ENCODE measurements around the gene IMMT.
"Not testable (repeated sequence)": the region's sequence is repeated elsewhere in the genome, so short reads cannot be mapped to it uniquely, and the experiment has no call there.

IMMT gene

DNA sequence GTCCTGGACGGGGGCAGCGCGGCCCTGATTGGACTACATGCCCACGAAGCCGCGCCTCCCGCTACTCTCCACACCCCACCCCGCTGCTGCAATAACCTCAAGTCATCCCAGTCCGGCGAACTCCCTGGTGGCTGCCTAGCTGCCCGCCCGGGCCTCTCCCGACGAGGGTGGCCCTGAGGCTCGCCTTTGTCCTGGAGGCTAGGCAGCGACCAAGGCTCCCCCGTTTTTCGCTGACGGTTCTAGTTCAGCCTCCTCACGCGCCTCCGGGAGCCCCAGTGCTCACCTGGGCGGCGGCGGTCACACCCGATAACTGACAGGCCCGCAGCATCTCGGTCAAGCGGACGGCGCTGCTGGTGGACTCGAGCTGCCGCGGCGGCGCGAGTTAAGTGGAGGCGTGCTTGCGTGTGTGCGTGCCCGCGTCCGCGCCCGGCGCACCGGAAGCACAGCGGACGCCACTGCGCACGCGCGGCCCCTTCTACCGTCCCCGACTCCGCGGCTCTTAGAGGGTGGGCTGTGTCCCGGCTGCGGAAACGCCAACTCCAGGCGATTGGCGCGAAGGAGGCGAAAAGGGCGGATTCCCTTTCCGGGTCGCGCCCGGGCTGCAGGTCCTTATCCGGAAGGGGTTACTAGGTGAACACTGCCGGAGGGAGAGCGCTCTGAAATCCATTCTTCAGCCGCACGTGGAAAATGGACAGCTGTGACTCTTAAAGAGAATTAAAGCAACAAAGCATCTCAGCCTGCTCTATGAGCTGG lies at the start of gene IMMT:
TSS of gene IMMT (minus strand) at position 408 of the 753 bp plus-strand sequence. CDS start at position 328, 80 bp downstream.
- peak; percentile 99 for DNase-seq

DNA sequence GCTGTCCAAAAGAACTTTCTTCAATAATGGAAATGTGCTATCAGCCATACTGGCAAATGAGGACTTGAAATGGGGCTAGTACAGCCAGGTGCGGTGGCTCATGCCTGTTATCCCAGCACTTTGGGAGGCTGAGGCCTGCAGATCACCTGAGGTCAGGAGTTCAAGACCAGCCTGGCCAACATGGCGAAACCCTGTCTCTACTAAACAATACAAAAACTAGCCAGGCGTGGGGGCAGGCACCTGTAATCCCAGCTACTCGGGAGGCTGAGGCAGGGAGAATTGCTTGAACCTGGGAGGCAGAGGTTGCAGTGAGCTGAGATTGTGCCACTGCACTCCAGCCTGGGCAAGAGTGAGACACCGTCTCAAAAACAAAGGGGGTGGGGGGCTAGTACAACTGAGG lies 49.5 kb upstream of the IMMT start:
- DNase-seq = not testable (repeated sequence)

DNA sequence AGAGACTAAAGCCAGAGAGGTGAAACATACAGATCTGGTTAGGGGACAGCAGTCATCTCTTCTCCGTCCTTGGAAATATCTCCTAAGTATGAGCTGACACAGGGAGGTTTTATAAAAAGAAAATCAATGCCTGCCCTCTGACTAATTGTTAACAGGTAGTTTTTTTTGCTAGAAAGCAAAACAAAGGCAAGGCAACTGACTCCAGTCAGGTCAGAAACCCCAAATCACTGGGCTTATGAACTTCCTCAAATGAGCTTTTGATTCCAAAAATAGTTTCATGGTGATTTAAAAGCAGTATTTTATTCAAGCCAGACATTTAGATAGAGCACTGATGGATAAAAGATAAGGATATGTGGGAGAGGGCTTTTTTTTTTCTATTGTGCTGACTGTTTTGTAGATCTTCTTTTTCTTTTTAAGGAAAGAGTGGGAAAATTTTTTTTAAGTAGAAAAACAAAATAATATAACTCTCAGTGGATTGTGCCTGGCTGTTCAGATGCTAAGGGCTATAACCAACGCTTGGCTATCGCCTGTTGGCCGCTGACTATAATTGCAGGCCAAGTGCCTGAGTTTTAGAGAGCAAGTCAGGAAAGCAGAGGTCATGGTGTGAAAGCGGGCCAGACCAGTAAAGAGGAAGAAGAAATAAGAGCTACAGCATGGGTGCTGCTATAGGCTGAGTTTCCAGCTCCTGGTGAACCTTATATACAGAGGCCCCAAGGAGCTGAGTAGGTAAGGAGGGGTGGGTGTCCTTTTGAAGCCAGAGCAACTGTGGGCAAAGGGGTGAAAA lies 48.9 kb upstream of the IMMT start:
- DNase-seq = peak; percentile 32

DNA sequence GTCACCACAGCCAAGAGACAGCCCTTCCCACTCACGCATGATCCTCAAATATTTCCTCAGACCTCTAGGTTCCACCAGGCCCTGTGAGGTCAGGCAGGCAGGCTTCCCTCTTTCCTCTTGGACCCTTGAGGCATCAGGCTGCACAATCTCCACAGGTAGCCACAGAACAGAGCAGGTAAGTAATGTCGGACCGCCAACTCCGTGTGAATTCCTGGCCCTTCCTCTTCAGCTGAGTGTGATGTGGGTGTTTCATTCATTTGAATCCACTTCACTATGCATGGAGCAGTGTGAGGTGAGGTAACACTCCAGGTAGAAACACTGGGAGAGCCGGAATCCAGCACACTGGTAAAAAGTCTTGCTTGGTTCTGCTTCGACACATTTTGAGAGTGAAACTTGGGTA lies 48.0 kb upstream of the IMMT start:
- no peak for DNase-seq

DNA sequence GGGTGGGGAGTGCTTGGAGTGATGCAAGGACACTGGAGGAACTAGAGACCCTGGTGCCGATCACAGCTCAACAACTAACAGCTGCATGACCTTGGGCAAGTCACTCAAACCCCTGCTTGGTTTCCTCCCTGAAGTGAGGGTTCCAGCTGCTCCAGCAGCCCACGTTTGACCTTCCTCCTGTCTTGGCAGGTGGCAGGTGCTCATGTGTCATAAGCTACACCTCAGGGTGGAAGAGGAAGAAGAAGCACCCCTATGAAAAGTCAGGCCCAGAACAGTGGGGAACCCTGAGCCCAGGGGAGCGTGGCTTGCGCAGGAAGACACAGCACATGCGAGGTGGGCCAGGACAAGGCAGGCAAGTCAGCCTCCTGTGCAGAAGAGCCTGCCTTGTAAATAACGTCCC lies 46.3 kb upstream of the IMMT start:
- no peak for DNase-seq

DNA sequence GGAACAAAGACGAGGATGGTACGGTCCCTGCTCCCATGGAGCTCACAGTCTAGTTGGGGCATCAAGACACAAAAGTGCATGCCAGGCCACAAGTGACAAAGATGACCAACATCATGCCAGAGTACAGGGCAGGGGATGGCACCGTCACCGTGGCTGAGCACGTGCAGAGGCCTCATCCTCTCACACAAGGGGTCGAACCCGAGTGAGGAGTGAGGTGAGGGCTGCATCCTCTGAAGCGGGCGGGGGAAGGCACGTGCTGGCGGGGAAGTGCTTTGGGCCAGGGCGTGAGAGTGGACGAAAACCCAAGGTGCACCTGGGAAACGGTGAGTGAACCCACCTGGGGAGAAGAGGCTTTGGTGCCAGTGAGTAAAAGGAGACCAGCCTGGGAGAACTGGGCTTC lies 45.0 kb upstream of the IMMT start:
- DNase-seq = no peak

DNA sequence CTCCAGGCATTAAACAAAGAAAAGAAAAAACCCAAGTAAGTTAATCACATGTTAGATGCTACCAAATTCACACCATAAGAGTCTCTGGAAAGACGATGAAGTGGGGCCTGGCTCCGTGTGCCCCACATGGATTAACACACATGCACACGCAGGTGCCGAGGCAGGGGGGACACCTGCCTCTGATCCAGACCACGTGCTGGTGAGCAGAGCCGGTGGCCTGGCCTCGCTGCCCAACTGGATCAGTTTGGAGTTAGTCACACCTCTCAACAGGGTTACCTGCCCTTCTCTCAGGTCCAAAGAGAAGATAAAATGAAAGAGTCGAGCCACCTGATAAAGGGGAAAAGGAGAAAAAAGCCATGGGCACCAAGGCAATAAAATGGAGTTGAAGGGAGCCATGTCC lies 44.5 kb upstream of the IMMT start:
- no peak for DNase-seq

DNA sequence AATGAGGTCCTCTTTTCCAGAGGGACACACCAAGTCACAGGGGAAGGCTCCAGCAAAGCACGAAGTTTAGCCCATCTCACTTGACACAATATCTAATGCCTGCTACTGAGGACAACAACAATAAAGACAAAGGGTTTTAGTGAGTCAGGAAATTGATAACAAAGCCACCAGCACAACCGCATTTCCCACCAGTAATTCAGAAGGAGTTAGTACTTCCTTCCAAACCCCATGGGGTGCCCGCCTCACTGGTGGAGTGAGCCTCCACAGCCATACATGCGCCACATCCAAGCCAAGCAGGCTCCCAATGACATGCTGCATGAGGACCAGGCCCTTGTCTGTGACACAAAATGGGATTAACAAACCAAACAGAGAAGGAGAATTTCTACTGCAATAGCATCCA lies 44.1 kb upstream of the IMMT start:
- DNase-seq = no peak

DNA sequence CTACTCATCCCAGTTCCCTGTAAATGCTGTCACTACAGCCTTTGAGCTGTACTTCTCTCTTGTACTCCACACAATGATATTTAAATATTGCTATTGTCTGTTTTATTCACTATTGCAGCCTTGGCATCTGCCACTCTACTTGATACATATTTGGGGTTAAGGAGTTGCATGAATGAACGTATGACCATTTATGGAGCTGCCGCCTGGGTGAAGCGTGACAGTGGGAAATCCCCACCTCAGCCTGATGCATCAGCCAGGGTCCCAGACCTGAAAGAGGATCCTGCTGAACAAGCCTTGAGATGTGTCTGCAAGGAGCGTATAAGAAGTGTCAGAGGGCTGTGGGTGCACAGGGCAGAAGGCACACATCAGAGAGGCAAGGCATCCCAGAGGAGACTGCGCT lies 43.1 kb upstream of the IMMT start:
- peak; percentile 69 for DNase-seq

DNA sequence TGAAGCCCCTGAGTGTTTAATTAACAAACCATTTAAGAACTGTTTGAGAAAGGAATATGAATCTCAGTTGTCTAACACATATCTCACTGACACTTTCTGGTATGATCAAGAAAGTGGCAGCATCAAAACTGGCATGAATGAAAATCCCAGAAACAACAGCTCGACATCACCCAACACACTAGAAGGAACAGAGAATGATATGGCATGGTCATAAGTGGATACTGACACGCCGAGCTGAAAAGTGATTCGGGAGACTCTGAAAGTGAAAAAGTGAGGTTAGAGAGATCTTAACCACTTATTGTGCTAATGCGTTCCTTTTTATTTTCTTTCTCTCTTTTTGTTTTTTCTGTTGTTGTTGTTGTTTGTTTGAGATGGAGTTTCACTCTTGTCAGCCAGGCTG lies 41.9 kb upstream of the IMMT start:
- DNase-seq = no peak

DNA sequence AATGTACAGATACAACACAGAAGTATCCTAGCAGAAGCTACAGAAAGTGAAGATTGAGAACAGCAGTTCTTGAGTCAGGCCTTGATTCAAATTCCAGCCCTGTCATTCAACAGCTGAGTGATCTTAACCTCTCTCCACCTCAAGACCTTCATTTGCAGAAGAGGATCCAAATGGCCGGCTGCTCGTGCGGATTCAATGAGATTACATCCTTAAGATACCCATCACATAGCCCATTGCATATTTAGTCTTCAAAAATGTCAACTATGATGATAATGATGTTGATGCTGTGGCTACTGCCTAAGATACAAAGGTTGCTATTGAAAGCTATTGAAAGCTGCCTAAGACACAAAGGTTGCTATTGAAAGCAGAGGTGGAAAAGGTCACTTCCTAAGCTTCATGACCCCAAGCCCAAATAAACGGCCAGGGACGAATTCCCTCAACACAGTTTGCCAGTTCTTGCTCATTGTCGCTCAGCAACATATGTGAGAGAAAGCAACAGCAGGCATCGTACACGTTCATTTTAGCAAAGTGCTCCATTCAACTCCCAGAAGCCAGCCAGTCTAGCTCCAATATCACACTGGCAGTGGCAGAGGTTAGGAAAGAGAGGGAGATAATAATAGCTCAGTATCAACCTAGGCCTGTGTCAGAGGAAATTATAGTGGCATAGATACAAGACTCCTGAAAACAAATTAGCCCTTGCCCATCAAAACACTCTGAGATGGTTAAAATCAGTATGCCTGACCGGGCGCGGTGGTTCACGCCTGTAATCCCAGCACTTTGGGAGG lies 40.1 kb upstream of the IMMT start:
- no peak for DNase-seq

DNA sequence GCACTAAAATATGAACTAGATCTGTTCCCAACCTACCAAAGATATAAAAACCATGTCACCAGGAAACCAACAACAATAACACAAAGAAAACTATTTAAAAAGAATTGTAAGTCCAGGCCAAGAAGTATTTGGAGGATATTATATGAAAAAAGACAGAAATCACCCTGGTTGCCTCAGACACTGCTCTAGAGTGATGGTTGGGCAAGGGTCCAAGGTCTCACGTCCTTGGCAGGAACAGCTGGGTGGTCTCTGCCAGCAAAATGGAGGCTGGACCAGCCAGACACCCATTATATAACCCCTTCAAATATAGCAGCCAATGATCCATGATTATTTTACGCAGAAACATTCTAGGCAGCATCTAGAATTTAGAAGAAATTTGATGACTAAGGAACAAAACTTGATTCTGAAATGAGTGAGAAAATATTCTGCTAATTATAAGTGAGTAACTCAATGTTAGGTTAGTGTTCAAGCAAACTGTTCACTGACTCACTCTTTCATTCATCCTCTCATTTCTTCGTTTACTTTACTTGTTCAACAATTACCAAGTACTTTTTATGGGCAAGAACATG lies 39.4 kb upstream of the IMMT start:
- DNase-seq = no peak

DNA sequence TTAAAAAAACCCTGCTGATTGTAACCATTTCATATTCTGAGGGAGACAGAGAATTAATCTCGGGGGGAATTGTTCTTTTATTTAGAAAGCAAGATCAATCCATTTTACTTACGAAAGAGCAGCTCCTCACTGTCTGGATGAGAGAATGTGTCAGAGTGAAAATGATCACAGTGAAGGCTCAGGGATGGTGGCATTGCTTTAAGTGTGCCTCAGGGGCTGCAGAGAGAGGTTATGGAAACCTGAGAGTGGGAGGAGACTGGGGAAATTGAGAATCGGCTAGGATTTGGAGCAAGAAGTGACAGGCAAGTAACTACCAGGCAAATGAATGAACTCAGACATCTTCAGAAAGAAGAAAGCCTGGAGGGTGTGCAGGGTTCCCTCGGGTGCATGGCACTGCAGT lies 38.2 kb upstream of the IMMT start:
- DNase-seq = no peak

DNA sequence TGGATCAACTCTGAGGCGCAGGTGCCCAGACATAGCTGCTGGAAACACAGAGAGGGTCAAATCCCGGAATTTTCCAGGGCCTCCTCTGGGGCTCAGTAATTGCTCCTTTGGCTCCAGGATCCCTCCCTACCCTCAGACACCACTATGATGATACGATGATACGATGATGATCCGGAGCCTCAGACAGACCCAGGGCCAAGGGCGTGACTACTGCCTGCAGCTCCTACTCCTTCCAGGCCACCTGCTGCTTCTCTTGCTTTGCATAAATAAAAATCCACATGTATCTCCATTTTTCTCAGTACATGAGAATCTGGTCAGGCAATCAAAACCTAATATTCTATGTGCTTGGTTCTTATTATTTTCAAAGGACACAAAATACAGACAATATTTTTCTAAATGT lies 37.6 kb upstream of the IMMT start:
- DNase-seq = no peak

DNA sequence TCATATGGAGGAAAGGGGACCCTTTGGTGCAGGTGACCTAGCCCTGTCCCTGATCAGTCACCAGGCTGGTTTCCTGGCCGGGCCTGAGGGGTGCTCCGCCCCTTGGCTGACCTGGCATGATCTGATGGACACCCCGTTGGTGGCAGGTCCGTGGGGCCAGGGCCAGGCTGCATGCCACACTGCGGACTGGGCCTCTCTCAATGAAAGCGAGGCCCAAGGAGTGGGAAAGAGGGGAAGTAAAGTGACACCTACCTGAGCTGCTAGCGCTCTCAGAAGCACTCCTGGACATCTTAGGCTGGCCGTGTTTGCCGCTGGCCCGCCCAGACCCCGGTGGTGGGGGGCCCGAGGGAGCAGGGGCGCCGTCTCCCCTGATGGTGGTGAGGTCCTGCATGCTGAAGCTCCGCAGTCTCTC lies 37.1 kb upstream of the IMMT start:
- DNase-seq = no peak

DNA sequence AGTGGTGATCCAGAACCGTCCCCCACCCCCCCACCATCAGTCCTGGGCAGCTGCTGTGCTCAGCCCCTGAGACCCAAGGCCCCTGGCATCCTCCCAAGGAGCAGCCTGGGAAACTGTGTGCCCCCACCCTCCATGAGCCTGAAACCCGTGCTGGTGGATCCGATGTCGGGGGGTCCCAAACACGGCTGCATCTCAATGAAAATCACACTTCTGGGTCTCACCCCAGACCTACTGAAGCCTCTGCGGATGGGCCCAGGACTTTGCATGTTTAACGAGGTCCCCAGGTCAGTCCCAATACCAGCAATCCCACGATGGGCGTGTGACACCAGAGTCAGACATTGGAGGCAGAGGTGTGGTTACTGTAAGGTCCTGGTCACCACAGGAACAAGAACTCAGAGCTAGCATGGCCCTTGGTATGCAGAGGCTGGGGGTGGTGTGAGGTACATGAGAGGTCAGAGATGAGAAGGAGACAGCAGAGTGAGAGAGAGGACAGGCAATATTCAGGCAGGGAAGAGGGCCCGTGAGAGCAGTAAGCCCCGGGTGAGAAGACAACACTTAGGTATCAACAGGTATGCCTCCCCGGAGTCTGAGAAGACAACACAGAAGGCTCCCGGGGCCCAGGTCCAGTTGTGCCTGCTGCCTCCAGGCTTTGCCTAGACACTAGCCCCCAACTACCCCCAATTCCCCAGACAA lies 36.6 kb upstream of the IMMT start:
- no peak for DNase-seq

DNA sequence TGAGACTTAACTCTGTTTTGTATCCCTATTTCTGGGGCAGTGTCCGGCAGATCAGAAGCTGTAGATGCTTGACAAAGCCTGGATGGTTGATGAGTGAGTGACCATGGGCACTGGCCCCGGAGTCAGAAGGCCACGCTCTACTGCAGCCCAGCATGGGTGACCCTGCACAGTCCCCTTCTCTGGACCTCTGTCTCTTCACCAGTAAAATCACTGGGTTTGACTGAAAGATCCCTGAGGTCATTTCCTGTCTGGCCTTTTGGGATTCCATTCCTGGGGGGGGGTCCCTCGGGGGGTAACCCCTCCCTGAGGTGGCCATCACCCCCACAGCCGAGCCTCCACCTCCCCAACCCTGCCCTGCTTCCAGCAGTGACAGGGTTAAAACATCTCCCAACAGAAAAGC lies 35.7 kb upstream of the IMMT start:
- no peak for DNase-seq

DNA sequence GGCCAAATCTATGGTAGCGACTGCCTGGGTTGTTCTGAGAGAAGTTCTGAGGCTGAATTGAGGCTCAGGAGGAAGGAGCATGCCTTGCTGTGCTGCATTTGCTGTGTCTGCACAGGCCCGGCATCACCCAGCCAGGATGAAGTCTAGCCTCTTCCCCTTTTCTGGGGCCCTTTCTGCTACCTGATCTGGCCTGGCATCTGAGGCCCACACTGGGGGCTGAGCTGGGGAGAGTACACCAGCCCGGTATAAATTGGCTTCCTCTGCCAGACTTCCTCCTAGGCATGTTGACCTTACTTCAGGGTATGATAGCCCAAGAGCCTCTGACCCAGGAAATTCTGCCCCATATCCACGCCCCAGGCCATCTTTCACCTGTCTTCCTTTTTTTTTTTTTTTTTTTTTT lies 34.0 kb upstream of the IMMT start:
- DNase-seq = no peak

DNA sequence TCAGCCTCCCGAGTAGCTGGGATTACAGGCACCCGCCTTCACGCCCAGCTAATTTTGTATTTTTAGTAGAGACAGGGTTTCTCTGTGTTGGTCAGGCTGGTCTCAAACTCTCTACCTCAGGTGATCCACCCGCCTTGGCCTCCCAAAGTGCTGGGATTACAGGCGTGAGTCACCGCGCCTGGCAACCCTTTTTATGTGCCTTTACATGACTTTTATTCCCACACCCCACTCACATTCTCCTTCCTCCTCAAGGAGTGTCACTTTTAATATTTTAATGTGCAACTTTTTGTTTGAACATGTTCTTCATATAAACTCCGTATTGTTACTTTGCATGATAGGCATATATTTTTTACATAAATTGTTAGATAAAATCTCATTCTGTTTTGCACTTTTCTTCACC lies 33.3 kb upstream of the IMMT start:
- not testable (repeated sequence) for DNase-seq

DNA sequence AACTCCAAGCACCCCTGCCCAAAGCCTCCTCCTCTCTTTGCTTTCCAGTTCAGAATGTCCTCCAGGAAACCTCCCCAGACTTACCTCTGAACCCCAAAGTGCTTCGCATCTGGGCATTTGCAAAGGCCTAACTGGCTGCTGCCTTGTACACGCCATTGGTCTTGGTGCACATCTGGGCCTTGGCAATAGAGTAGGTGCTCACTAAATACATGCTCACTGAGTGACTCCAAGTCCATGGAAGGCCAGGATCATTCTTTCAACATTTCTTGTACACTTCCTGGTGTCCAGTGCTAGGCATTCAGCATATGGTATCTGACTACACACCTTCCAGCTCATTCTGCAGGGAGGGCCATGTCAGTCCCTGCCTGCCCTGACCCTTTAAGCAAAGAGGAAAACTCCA lies 32.4 kb upstream of the IMMT start:
- no peak for DNase-seq

DNA sequence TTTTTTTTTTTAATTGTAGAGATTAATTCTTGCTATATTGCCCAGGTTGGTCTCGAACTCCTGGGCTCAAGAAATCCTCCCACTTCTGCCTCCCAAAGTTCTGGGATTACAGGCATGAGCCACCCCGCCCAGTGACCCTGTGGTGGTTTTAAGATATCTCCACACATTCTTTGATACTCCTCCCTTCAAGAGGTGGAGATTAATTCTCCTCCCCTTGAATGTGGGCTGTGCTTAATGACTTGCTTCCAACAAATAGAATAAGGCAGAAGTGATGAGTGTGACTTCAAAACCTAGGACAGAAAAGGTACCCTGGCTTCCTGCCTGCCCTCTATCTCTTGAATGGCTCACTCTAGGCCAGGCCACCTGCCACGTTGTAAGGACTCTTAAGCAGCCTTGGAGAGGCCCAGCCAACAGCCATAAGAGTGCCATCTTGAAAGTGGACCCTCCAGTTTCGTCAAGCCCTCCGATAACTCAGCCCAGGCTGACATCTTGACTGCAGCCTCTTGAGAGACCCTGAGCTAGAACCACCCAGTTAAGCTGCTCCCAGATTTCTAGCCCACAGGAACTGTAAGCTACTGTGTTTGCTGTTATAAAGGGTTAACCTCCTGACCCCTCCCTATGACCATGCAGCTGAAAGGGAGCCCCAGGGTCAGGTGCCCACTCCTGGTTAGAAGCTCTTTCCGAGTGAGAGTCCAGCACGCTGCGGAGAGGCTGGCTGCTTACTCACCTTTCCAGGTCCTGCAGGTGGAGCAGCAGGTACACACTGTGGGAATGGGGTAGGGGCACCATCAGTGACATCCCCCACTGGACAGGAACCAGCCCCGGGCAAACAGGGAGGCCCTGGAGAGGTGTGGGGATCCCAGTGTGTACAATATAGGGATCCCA lies 31.6 kb upstream of the IMMT start:
- no peak for DNase-seq

DNA sequence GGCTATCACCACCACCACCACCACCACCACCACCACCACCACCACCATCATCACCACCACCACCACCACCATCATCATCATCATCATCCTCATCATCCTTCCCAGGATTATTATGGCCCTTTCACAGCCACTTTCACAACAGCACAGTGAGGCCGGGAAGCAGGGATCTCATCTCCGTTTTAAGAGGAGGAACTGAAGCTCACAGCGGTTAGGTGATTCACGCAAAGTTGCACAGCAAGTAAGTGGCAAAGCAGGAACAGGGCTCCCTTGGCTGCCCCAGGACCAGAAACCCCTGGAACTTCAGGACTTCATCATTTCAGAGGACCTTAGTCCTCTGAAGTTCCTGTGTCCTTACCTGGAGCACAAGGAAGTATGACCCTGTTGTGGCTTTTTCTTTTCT lies 30.8 kb upstream of the IMMT start:
- peak; percentile 88 for DNase-seq

Measured in suppressor macrophage treated with lipopolysaccharide for 4 hours (primary cell).